ENCODE data around the gene ASIC5.

ASIC5 gene

GRCh38 chr4:155846929-155847328 lies 19.1 kb downstream of the ASIC5 start:
- H3K4me3 ChIP-seq (ENCODE audit: low read length), result no peak overlapping the region
- no peak for TF ChIP-seq ZNF274 (IDR thresholded peaks at IDR 0.05; ENCODE audit: low read depth, low read length)

- no peak for TF ChIP-seq ZNF274 (IDR thresholded peaks at IDR 0.05; ENCODE audit: low read depth, low read length)
- H3K4me3 ChIP-seq (ENCODE audit: low read length), result no peak overlapping the region
Observed at GRCh38 chr4:155842080-155842479, 24.0 kb downstream of the ASIC5 start.

GRCh38 chr4:155837203-155837796 lies 28.8 kb downstream of the ASIC5 start:
- H3K4me3 ChIP-seq (ENCODE audit: low read length), result no peak overlapping the region
- TF ChIP-seq ZNF274 (IDR thresholded peaks at IDR 0.05; ENCODE audit: low read depth, low read length), result no peak

GRCh38 chr4:155832664-155833063 lies 33.4 kb downstream of the ASIC5 start:
- TF ChIP-seq ZNF274 (IDR thresholded peaks at IDR 0.05; ENCODE audit: low read depth, low read length), result no peak
- no peak overlapping the region for H3K4me3 ChIP-seq (ENCODE audit: low read length)

GRCh38 chr4:155828628-155829027 lies 37.4 kb downstream of the ASIC5 start:
- H3K4me3 ChIP-seq (ENCODE audit: low read length), result no peak overlapping the region
- TF ChIP-seq ZNF274 (IDR thresholded peaks at IDR 0.05; ENCODE audit: low read depth, low read length), result no peak

- no peak for TF ChIP-seq ZNF274 (IDR thresholded peaks at IDR 0.05; ENCODE audit: low read depth, low read length)
- no peak overlapping the region for H3K4me3 ChIP-seq (ENCODE audit: low read length)
Observed at GRCh38 chr4:155822572-155822971, 43.5 kb downstream of the ASIC5 start.

- H3K4me3 ChIP-seq (ENCODE audit: low read length), result no peak overlapping the region
- TF ChIP-seq ZNF274 (IDR thresholded peaks at IDR 0.05; ENCODE audit: low read depth, low read length), result no peak
Observed at GRCh38 chr4:155820887-155821518, 45.1 kb downstream of the ASIC5 start.

GRCh38 chr4:155819066-155819465 lies 47.0 kb downstream of the ASIC5 start:
- H3K4me3 ChIP-seq (ENCODE audit: low read length), result no peak overlapping the region
- TF ChIP-seq ZNF274 (IDR thresholded peaks at IDR 0.05; ENCODE audit: low read depth, low read length), result no peak

- TF ChIP-seq ZNF274 (IDR thresholded peaks at IDR 0.05; ENCODE audit: low read depth, low read length), result no peak
- H3K4me3 ChIP-seq (ENCODE audit: low read length), result no peak overlapping the region
Observed at GRCh38 chr4:155818639-155819038, 47.4 kb downstream of the ASIC5 start.

GRCh38 chr4:155811083-155811482 lies 55.0 kb downstream of the ASIC5 start:
- TF ChIP-seq ZNF274 (IDR thresholded peaks at IDR 0.05; ENCODE audit: low read depth, low read length), result no peak
- H3K4me3 ChIP-seq (ENCODE audit: low read length), result no peak overlapping the region

GRCh38 chr4:155809835-155810234 lies 56.2 kb downstream of the ASIC5 start:
- H3K4me3 ChIP-seq (ENCODE audit: low read length), result no peak overlapping the region
- TF ChIP-seq ZNF274 (IDR thresholded peaks at IDR 0.05; ENCODE audit: low read depth, low read length), result no peak

GRCh38 chr4:155807021-155807420 lies 59.1 kb downstream of the ASIC5 start:
- H3K4me3 ChIP-seq (ENCODE audit: low read length), result no peak overlapping the region
- no peak for TF ChIP-seq ZNF274 (IDR thresholded peaks at IDR 0.05; ENCODE audit: low read depth, low read length)

- TF ChIP-seq ZNF274 (IDR thresholded peaks at IDR 0.05; ENCODE audit: low read depth, low read length), result no peak
- H3K4me3 ChIP-seq (ENCODE audit: low read length), result no peak overlapping the region
Observed at GRCh38 chr4:155805016-155805415, 61.1 kb downstream of the ASIC5 start.

- no peak overlapping the region for H3K4me3 ChIP-seq (ENCODE audit: low read length)
- no peak for TF ChIP-seq ZNF274 (IDR thresholded peaks at IDR 0.05; ENCODE audit: low read depth, low read length)
Observed at GRCh38 chr4:155802190-155802959, 63.7 kb downstream of the ASIC5 start.
